Germinal center (tissue), 1 donor: ENCODE results near the gene C19orf25.

Experiments
- DNase-seq: peaks from one replicate; pipeline ENCODE4 v3.0.0; 2012; ENCODE audit warnings: mixed read lengths, low spot score

C19orf25 gene

GRCh38 chr19:1466461-1467214 is 12.4 kb downstream of the C19orf25 start:
- no peak for DNase-seq

- no peak for DNase-seq
These were observed 13.0 kb downstream of the C19orf25 start for GRCh38 chr19:1466018-1466460.

GRCh38 chr19:1465191-1466016 is 13.6 kb downstream of the C19orf25 start:
- no peak for DNase-seq

- DNase-seq, result no peak
These were observed 17.2 kb downstream of the C19orf25 start for GRCh38 chr19:1461862-1462261.

- DNase-seq, result no peak
These were observed 18.7 kb downstream of the C19orf25 start for GRCh38 chr19:1460033-1460995.

- DNase-seq, result no peak
These were observed 19.5 kb downstream of the C19orf25 start for GRCh38 chr19:1459479-1459878.

GRCh38 chr19:1457892-1458291 is 21.1 kb downstream of the C19orf25 start:
- no peak for DNase-seq

GRCh38 chr19:1457031-1457739 is 21.8 kb downstream of the C19orf25 start:
- DNase-seq, result no peak

- no peak for DNase-seq
These were observed 22.7 kb downstream of the C19orf25 start for GRCh38 chr19:1456121-1456900.

GRCh38 chr19:1455336-1456120 is 23.5 kb downstream of the C19orf25 start:
- peak; percentile 87 for DNase-seq

GRCh38 chr19:1455002-1455335 is 24.0 kb downstream of the C19orf25 start:
- DNase-seq, result no peak

- DNase-seq, result no peak
These were observed 25.3 kb downstream of the C19orf25 start for GRCh38 chr19:1453525-1454364.

- no peak for DNase-seq
These were observed 26.1 kb downstream of the C19orf25 start for GRCh38 chr19:1452802-1453524.

GRCh38 chr19:1451916-1452801 is 26.9 kb downstream of the C19orf25 start:
- DNase-seq, result no peak

- no peak for DNase-seq
These were observed 28.0 kb downstream of the C19orf25 start for GRCh38 chr19:1450735-1451731.
